ENCODE data around the gene UGT2A1.

DNA sequence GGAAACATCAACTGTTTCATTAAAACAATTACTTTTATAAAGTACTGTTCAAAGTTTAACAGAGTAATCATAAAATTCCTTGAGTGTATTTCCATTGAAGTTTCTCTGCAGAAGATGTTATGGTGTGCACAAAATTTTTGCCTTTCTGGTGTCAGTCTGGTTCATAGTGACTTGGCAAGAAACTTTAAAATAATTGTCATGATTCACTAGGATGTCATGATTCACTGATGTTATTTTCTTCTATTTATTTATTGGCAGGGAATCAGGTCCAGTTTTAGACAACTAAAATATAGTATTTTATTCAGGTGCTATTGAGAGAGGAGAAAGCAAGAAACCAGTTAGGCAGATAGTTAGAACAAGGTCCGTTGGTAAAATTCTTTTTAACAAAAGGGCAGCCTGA, 3.8 kb downstream of the UGT2A1 start:
- TF ChIP-seq, protein P1, sequence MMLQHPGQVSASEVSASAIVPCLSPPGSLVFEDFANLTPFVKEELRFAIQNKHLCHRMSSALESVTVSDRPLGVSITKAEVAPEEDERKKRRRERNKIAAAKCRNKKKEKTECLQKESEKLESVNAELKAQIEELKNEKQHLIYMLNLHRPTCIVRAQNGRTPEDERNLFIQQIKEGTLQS (IDR thresholded peaks at IDR 0.05) = no peak
- TF ChIP-seq, protein P2, sequence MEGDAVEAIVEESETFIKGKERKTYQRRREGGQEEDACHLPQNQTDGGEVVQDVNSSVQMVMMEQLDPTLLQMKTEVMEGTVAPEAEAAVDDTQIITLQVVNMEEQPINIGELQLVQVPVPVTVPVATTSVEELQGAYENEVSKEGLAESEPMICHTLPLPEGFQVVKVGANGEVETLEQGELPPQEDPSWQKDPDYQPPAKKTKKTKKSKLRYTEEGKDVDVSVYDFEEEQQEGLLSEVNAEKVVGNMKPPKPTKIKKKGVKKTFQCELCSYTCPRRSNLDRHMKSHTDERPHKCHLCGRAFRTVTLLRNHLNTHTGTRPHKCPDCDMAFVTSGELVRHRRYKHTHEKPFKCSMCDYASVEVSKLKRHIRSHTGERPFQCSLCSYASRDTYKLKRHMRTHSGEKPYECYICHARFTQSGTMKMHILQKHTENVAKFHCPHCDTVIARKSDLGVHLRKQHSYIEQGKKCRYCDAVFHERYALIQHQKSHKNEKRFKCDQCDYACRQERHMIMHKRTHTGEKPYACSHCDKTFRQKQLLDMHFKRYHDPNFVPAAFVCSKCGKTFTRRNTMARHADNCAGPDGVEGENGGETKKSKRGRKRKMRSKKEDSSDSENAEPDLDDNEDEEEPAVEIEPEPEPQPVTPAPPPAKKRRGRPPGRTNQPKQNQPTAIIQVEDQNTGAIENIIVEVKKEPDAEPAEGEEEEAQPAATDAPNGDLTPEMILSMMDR (IDR thresholded peaks at IDR 0.05; ENCODE audit: low read depth, low read length, missing input control) = no peak
- no peak for TF ChIP-seq RAD21 (IDR thresholded peaks at IDR 0.05)
- TF ChIP-seq YY1 (IDR thresholded peaks at IDR 0.05) = no peak
